ENCODE results near the gene SEC11A. TPM values are rescaled to one million over a fixed set of nuclear protein-coding genes. Genes with fewer than 3 reads are reported as not detected.
A peak's percentile ranks its signal among the peaks of the same experiment; 100 is the strongest.

SEC11A gene
- total RNA-seq, 1 experiment from 2014 or later = 192 TPM

DNA sequence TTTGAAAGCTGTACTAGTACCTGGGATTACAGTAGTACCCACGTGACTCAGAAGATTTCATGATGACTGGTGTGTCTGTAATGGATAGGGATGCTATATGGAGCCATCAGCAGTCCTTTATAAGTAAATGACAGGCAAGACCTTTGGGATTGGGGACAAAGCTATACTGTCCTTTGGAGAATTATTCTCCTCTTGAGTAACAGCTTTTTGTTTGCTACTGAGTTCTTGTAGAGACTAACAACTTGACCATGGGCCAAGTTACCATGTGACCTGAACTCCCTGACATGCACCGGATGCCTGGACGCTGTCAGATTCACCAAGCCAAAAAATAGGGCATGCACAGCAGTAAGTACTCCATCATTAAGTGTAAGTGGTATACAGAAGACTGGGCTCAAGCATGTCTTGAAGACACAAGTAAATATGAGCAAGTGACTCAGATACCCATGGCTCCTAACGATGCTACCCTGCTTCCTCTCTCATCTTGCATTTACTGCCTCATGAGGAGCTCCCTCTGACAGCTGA, 12.9 kb downstream of the SEC11A start:
- ChIA-PET POLR2A (interaction anchor here (0.5 to 5.9 kb wide), 6 partner anchors 12 to 128 kb away, joined by 3 to 48 read pairs (median 3); partner anchors contain the start of gene SEC11A), CTCF (interaction anchor here (0.6 to 0.7 kb wide), 3 partner anchors 22 to 132 kb away, joined by 3 to 5 read pairs (median 4); no protein-coding TSS in a partner anchor)
- Mint-ChIP-seq H3K27ac (ENCODE audit: low read depth, unreplicated experiment) (no peak overlapping the region), H3K4me1 (ENCODE audit: insufficient read depth, unreplicated experiment) (no peaks in the 10 kb centered on the region), H3K9me3 (ENCODE audit: unreplicated experiment) (no peaks in the 10 kb centered on the region), H3K36me3 (ENCODE audit: insufficient read depth, unreplicated experiment) (peaks cover 25% of the 10 kb centered on the region), H3K27me3 (ENCODE audit: insufficient read depth, unreplicated experiment) (no peaks in the 10 kb centered on the region), H3K4me3 (ENCODE audit: unreplicated experiment) (no peak overlapping the region)
- no peak for DNase-seq (ENCODE audit: unreplicated experiment)
- TF ChIP-seq, protein P1, sequence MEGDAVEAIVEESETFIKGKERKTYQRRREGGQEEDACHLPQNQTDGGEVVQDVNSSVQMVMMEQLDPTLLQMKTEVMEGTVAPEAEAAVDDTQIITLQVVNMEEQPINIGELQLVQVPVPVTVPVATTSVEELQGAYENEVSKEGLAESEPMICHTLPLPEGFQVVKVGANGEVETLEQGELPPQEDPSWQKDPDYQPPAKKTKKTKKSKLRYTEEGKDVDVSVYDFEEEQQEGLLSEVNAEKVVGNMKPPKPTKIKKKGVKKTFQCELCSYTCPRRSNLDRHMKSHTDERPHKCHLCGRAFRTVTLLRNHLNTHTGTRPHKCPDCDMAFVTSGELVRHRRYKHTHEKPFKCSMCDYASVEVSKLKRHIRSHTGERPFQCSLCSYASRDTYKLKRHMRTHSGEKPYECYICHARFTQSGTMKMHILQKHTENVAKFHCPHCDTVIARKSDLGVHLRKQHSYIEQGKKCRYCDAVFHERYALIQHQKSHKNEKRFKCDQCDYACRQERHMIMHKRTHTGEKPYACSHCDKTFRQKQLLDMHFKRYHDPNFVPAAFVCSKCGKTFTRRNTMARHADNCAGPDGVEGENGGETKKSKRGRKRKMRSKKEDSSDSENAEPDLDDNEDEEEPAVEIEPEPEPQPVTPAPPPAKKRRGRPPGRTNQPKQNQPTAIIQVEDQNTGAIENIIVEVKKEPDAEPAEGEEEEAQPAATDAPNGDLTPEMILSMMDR (IDR thresholded peaks at IDR 0.05; ENCODE audit: unreplicated experiment) = no peak
- intact Hi-C loops (cut with micrococcal nuclease) = no loop called here
- no TSS peak for BruUV-seq (replicated peaks)

DNA sequence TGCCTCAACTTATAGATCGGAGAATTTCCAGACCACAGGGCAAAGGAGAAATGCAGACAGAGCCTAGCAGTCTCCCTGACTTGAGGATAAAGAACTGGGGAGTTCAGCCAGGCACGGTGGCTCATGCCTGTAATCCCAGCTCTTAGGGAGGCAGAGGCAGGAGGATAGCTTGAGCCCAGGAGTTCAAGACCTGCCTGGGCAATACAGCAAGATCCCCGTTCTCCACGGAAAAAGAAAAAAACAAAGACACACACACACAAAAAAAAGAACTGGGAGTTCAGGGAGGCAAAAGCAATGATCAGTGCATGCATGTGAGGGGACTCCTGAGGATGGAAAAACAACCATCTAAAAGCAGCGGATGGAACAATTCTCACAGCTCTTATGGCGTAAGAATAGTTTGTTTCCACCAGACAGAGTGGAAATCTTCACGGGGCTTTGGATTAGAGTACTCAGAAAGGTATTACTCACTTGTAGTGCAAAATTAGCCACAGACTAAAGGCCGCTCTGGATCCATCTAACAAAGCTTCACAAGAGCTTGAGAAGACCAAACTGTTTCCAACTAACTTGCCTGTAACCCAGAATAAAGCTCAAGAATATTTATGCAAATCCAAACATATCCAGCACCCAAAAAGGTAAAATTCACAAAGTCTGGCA, 16.3 kb downstream of the SEC11A start:
- DNase-seq (ENCODE audit: unreplicated experiment) = no peak
- Mint-ChIP-seq H3K36me3 (ENCODE audit: insufficient read depth, unreplicated experiment) (peaks cover 14% of the 10 kb centered on the region), H3K27ac (ENCODE audit: low read depth, unreplicated experiment) (peak overlapping the region; percentile 53), H3K4me1 (ENCODE audit: insufficient read depth, unreplicated experiment) (peaks cover 6% of the 10 kb centered on the region), H3K27me3 (ENCODE audit: insufficient read depth, unreplicated experiment) (no peaks in the 10 kb centered on the region), H3K4me3 (ENCODE audit: unreplicated experiment) (no peak overlapping the region), H3K9me3 (ENCODE audit: unreplicated experiment) (no peaks in the 10 kb centered on the region)
- intact Hi-C loops (cut with micrococcal nuclease) = no loop called here
- ChIA-PET POLR2A (interaction anchor here (1.0 to 1.8 kb wide), 3 partner anchors 12 to 16 kb away, joined by 4 to 6 read pairs (median 6); partner anchors contain the start of gene SEC11A), CTCF (no interaction called here)
- TF ChIP-seq, protein P1 (IDR thresholded peaks at IDR 0.05; ENCODE audit: unreplicated experiment) = no peak
- BruUV-seq (replicated peaks) = no TSS peak

DNA sequence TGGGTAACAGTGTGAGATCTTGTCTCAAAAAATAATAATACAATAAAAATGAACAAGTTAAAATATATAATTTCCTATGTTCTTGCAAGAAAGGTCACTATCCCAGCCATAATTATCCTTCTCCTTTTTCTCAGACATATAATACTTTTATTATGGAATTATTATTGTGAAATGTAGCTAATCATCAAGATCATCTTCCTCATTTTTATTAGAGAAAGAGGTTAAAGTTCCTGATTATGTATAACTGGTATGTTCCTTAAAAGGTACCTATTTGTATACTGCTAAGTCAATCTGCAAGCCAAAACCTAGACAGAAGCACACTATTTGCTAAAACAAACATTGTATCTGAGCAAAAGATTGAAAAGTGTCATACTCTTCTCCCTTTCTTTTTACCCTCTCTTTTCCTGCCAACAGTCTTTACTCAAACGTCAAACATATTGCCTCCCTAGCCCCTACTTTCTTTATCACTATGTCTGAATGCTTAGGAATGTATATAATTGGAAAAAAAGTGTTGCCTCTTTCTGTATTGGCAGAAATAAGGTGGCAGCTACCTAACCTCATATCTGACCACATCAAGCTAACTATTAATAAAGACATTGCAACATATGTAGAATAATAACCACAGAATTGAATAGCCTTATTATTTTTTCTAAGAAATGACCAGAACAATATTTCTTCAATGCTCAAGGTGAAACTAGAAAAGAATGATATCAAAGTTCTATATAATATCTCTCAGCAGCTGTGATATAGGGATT, 18.5 kb downstream of the SEC11A start:
- ChIA-PET POLR2A (interaction anchor here (1.0 to 3.5 kb wide), 4 partner anchors 18 to 50 kb away, joined by 3 to 29 read pairs (median 4); partner anchors contain the start of gene SEC11A), CTCF (interaction anchor here (0.5 kb wide), 1 partner anchor 1277 kb away, joined by 3 read pairs; no protein-coding TSS in a partner anchor)
- DNase-seq (ENCODE audit: unreplicated experiment) = no peak
- Mint-ChIP-seq H3K27ac (ENCODE audit: low read depth, unreplicated experiment) (no peak overlapping the region), H3K4me3 (ENCODE audit: unreplicated experiment) (no peak overlapping the region), H3K27me3 (ENCODE audit: insufficient read depth, unreplicated experiment) (no peaks in the 10 kb centered on the region), H3K9me3 (ENCODE audit: unreplicated experiment) (no peaks in the 10 kb centered on the region), H3K36me3 (ENCODE audit: insufficient read depth, unreplicated experiment) (peaks cover 12% of the 10 kb centered on the region), H3K4me1 (ENCODE audit: insufficient read depth, unreplicated experiment) (peaks cover 6% of the 10 kb centered on the region)
- intact Hi-C loops (cut with micrococcal nuclease) = no loop called here
- TF ChIP-seq, protein P1 (IDR thresholded peaks at IDR 0.05; ENCODE audit: unreplicated experiment) = no peak
- no TSS peak for BruUV-seq (replicated peaks)

DNA sequence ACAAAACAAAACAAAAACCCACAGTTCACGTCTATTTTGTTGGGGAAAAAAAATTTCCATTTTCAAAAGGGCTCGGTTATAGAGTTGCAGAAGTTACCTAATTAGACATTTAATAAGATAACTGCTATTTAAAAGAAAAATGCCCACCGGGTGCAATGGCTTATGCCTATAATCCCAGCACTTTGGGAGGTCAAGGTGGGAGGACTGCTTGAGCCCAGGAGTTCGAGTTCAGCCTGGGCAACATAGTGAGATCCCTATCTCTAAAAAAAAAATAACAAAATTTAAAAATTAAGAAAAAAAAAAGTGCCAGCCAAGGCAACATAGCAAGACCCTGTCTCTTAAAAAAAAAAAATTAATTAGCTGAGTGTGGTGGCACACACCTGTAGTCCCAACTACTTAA, 19.2 kb downstream of the SEC11A start:
- POLR2A ChIA-PET = interaction anchor here (1.0 to 3.5 kb wide), 2 partner anchors 18 to 51 kb away, joined by 3 to 29 read pairs; partner anchors contain the start of gene SEC11A
- Mint-ChIP-seq H3K36me3 (ENCODE audit: insufficient read depth, unreplicated experiment) (peaks cover 11% of the 10 kb centered on the region), H3K4me3 (ENCODE audit: unreplicated experiment) (no peak overlapping the region), H3K4me1 (ENCODE audit: insufficient read depth, unreplicated experiment) (peaks cover 6% of the 10 kb centered on the region), H3K27me3 (ENCODE audit: insufficient read depth, unreplicated experiment) (no peaks in the 10 kb centered on the region), H3K27ac (ENCODE audit: low read depth, unreplicated experiment) (no peak overlapping the region), H3K9me3 (ENCODE audit: unreplicated experiment) (no peaks in the 10 kb centered on the region)
- DNase-seq (ENCODE audit: unreplicated experiment) = no peak
- BruUV-seq (replicated peaks) = no TSS peak
- TF ChIP-seq, protein P1 (IDR thresholded peaks at IDR 0.05; ENCODE audit: unreplicated experiment) = no peak
- intact Hi-C loops (cut with micrococcal nuclease) = no loop called here
- CTCF ChIA-PET = interaction anchor here (1.0 kb wide), 1 partner anchor 44 kb away, joined by 3 read pairs; no protein-coding TSS in a partner anchor

Measured in MCF 10A (cell line).